ENCODE results near the gene DESI1.
"Not testable (repeated sequence)": the region's sequence is repeated elsewhere in the genome, so short reads cannot be mapped to it uniquely, and the experiment has no call there.

The DESI1 gene

GRCh38 chr22:41620589-41621098, at the start of gene DESI1:
TSS of gene DESI1 (minus strand) at chr22:41621043. CDS start at chr22:41620839, 204 bp downstream.
- DNase-seq = no peak

GRCh38 chr22:41668971-41669911, 48.4 kb upstream of the DESI1 start:
- DNase-seq = no peak

- no peak for DNase-seq
Measured at GRCh38 chr22:41664951-41665350, 44.1 kb upstream of the DESI1 start.

- DNase-seq = no peak
Measured at GRCh38 chr22:41664490-41664889, 43.6 kb upstream of the DESI1 start.

- not testable (repeated sequence) for DNase-seq
Measured at GRCh38 chr22:41663594-41663993, 42.8 kb upstream of the DESI1 start.

GRCh38 chr22:41661713-41662112, 40.9 kb upstream of the DESI1 start:
- DNase-seq = no peak

- no peak for DNase-seq
Measured at GRCh38 chr22:41661088-41661487, 40.2 kb upstream of the DESI1 start.

GRCh38 chr22:41660416-41660815, 39.6 kb upstream of the DESI1 start:
- DNase-seq = no peak

DNA sequence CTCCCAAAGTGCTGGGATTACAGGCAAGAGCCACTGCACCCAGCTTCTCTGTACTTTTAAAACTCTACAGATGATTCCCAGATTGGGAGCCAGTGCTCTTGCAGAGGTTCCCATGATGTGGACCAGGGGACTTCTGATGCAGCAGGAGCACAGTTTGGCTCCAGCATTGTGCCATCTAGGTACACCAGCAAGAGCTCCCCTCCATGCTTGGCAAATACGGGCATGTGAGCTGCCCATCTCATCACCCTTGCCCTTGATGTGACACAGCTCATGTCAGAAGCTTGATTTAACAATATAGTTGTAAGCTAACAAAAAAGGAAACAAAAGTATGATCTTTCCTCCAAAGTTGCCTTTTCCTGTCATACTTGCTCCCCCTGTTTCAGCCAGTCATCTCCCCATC, 39.1 kb upstream of the DESI1 start:
- DNase-seq = no peak

DNA sequence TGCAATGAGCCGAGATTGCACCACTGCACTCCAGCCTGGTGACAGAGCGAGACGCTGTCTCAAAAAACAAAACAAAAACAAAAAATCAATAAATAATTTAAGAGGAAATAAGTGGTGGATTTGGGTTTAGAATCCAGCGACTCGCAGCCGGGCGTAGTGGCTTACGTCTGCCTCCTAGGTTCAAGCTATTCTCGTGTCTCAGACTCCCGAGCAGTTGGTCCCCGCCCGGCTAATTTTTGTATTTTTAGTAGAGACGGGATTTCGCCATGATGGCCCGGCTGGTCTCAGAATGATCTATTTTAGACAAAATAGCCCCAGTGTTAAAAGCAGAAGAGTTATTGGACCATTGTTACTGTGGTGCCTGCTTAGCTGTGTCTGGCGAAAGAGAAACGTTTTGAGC, 38.0 kb upstream of the DESI1 start:
- no peak for DNase-seq

GRCh38 chr22:41657709-41658108, 36.9 kb upstream of the DESI1 start:
- DNase-seq = no peak

DNA sequence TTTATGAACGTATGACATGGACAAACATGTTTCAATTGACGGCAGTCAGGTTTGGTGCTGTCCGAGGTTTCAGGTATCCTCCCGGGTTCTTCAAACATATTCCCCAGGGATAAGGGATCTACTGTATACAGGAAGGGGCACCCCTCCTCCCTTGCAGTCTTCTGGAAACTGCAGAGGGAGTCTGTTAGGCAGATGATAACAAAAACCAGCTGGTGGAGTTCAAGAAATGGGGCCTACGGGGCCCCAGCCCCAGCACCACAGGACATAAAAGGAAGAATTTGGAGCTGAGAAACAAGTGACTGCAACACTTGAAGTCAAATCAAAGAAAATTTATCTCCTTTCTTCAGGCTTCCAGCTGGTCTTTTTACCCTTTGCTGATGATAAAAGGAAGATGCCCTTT, 35.7 kb upstream of the DESI1 start:
- DNase-seq = no peak

DNA sequence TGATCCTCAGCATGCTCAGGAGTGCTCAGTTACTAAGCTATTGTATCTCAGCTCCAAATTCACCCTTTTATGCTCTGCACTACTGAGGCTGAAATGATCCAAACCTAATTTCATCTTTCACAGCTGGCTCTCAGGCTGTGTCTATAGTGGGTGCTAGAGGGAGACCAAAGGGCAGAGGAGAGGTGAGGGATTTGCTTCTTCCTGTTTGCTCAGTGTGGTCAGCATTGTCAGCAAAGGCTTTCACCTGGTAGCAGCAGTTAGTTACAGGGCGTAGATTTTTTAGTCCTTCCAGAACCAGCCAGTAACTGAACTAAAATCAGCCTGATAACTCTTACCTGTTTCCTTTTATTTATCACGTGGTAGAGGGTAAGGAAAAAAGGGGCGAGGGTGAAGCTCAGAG, 33.5 kb upstream of the DESI1 start:
- no peak for DNase-seq

DNA sequence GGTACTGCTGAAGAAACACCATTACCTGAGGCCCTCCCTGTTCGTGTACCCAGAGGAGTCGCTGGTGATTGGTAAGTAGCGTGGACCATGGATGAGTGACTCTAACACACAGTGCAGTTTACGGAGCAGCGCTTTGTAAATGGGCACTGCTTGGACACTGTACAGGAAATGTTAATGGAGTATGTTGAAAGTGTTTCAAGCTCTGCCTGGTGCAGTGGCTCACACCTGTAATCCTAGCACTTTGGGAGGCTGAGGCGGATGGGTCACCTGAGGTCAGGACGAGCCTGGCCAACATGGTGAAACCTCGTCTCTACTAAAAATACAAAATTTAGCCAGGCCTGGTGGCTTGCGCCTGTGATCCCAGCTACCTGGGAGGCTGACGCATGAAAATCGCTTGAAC, 30.0 kb upstream of the DESI1 start:
- DNase-seq = no peak

GRCh38 chr22:41650229-41650628, 29.4 kb upstream of the DESI1 start:
- no peak for DNase-seq

DNA sequence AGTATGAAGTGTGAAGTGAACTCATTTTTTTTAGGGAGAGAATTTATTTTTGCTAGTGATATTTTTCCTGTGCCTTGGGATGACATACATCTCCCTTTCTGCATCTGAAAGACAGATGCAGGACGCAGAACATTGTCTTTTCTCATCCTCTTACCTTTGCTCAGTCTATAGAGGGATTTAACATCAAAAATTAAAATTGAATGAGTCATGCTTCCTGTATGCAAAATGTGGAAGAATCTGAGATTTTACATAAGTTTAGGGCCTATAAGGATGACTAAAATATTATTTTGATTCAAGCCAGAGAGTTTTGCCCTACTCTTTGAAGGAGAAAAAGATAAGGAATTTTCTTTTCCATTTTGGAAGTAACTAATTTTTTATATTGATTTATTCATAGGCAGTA, 27.6 kb upstream of the DESI1 start:
- DNase-seq = no peak

DNA sequence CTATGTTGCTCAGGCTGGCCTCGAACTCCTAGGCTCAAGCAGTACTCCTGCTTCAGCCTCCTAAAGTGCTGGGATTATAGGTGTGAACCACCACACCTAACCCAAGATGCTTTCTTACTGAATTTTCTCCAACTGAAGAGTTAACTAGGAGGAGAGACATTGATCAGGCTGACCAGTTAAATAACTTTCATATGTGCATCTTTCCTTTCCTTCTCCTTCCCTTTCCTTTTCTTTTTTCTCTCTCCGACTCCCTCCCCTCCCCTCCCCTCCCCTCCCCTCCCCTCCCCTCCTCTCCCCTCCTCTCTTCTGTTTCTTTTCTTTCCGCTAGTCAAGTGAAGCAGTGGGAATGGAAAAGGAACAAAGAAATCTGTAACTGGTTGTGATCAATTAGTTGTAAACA, 26.9 kb upstream of the DESI1 start:
- no peak for DNase-seq

DNA sequence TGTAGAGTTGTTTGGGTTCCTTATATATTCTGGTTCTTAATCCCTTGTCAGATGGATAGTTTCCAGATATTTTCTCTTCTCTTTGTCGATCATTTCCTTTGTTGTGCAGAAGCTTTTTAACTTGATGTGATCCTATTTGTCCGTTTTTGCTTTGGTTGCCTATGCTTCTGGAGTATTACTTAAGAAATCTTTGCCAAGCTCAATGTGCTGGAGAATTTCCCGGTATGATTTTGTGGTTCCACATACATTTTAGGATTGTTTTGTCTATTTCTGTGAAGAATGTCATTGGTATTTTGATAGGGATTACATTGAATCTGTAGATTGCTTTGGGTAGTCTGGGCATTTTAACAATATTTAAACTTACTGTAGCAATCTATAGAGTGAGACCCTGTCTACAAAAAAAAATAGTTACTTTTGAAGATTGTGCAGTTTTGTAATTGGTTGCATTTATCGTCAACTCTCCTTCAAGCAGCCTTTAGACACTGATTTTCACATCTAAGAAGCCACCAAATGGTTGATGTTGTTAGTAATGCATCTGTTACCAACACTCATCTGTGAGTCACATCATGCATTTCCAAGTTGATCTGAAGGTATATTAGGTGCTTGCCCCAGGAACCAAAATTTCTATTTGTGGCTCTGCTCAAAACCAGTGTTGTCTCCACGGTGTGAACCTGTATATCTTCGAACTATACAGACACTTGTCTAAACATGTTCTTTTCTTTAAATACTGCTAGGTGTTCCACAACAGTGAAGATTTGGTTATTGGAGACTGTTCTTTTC, 21.7 kb upstream of the DESI1 start:
- DNase-seq = no peak

GRCh38 chr22:41641854-41642253, 21.0 kb upstream of the DESI1 start:
- DNase-seq = no peak

- no peak for DNase-seq
Measured at GRCh38 chr22:41638748-41639147, 17.9 kb upstream of the DESI1 start.

DNA sequence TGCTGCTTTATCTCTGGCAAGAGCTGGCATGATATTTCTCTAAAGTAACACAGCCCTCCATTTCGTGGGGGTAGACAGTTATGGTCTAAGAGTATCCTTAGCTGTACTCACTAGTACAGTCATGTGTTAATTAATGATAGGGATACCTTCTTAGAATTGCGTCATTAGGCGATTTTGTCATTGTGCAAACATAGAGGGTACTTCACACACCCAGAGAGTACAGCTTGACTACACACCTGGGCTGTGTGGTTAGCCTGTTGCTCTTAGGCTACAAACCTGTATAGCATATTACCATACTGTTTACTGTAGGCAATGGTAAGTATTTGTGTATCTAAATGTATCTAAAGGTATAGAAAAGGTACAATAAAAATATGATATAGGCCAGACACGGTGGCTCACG, 17.3 kb upstream of the DESI1 start:
- DNase-seq = no peak

DNA sequence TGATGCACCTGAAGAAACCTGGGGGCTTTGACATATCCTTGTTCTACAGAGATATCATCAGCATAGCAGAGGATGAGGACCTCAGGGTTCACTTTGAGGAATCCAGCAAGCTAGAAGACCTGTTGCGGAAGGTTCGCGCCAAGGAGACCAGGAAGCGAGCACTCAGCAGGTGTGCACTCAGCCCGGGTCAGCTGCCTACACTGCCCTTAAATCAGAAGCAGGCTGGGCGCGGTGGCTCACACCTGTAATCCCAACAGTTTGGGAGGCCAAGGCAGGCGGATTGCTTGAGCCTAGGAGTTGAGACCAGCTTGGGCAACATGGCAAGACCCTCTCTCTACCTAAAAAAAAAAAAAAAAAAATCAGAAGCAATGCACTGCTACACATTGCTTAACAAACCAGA, 16.8 kb upstream of the DESI1 start:
- not testable (repeated sequence) for DNase-seq

DNA sequence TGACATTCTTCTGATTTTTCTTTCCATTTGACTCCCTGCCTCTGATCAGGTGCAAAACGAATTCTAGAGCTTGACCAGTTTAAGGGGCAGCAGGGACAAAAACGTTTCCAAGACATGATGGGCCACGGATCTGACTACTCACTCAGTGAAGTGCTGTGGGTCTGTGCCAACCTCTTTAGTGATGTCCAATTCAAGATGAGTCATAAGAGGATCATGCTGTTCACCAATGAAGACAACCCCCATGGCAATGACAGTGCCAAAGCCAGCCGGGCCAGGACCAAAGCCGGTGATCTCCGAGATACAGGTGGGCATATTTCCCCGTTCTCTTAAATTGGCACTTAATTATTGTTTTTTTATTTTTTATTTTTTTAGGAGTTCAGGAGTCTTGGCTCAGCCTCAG, 15.6 kb upstream of the DESI1 start:
- no peak for DNase-seq

- DNase-seq = not testable (repeated sequence)
Measured at GRCh38 chr22:41634610-41635009, 13.8 kb upstream of the DESI1 start.
